Fibroblast of skin of right quadriceps (primary cell): ENCODE measurements around the gene PITPNB.

ENCODE experiments used
- DNase-seq: peaks from one replicate; pipeline ENCODE4 v3.0.0-alpha.2; 2013

Gene PITPNB

DNA sequence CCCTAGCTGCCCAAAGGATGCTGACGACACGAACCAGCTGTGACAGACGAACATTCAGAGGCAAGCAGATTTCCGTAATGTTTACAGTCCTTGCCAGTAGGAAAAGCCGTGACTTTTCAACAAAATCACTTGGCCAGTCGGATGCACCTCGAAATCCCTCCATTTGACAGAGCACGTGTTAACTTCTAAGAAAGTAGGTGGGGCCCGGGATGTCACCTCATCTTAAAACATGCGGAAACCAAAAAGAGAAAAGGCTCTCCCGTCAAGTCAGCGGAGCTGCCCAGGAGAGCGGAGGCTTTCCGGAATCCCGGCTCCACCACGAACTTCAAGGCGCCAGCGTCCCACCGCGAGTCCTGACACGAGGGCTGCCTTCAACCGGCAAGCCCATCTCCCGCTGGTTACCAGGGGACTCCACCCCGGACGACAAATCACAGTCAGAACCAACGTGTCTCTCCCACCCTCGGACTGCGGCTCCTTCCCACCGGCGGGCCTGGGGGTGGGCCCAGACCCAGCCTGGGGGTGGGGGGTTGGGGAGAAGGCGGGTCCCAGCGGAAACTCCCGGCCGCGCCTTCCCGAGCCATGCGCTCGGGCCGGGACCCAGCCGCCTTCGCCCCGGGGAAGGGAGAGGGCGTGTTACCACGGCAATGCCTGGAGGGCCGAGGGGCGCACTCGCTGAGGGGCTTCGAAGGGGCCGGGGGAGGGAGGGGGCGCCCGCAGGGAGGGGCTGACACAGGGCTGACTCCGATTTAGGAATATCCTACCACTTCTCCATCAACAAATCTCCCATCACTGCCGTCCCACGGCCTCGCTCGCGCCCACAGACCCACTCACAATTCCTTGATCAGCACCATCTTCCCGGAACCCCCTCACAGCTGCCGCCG is 475 bp downstream of the PITPNB start:
- peak; percentile 53 for DNase-seq

DNA sequence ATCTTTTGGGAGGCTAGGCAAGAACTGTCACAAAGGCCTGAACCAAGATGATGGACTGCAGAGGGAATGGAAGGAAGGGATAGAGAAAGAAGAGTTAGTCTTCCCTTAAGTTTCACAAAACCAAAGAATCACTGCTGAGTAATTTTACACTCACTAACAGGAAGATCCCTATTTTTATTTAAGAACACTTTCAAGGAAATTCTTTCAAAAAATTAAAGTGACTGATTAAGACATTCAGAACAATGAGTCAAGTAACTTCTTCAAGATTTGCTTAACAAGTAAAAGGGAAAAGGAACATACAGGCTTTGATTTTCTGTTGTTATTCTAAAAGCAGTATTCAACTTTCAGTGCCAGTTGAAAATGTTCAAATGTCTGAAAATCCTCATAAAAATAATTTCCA is 3.1 kb downstream of the PITPNB start:
- no peak for DNase-seq

DNA sequence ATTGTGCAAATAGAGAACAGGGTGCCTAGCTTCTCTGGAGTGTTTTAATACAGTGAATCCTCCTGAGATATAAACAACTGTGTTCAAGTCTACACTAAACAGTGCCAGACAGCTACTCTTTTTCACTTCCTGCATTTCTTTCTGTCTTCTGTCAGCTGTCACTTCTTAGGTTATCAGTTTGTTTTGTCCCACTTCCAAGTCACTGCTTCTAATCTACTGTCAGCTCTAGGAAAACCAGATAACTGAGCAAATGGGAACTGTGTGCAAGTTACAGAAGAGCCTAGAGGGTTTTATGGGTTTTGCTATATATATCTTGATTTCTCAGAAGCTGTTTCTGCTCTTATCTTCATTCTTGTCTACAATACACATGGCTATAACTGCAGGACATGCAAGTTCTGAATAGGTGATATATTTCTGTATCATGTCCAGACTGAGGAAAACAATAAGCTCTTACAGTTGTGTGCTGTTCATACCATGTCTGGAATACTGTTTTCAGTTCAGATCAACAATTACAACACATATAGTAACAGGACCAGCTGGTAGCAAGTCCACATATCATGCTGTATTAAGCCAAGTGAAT is 5.8 kb downstream of the PITPNB start:
- DNase-seq: no peak

DNA sequence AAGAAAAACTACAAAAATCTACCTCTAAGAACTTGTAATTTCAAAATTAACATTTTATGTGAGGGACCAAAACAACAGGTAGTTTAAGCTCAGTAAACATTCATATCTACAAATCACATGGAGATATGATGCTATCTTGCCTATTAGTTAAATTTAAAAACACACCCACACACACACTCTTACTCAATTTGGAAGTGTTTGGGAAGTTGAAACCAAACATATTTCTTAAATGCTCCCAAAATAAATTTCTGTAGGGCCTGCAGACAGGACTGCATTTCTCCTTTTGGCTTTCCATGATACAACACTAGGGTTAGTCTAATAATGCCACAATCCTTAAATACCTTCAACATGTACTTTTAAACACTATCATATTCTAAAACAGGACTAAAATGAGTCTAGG is 7.0 kb downstream of the PITPNB start:
- DNase-seq: no peak

- DNase-seq: no peak
Observed at GRCh38 chr22:27911330-27911729, 7.7 kb downstream of the PITPNB start.

- DNase-seq: peak; percentile 35
Observed at GRCh38 chr22:27906241-27906640, 12.8 kb downstream of the PITPNB start.

DNA sequence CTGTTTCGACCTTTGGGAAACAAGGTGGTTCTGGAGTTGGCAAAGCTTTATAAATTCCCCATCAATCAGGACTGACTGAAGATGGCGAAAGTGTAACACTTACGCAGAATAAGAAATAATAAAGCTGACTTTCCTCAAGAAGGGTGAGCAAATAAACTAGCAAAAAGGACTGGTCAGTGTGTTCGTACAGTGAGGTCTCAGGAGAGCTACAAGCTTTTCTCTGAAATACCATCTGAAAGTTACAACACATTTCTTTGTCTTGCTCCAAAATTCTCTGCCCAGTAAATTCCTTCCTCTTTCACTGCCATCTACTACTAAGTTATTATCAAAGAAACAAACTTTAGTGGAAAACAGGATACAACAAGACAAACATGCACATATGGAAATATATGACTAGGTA is 13.4 kb downstream of the PITPNB start:
- peak; percentile 10 for DNase-seq

GRCh38 chr22:27903805-27904473 is 15.1 kb downstream of the PITPNB start:
- DNase-seq: no peak

GRCh38 chr22:27900153-27900552 is 18.9 kb downstream of the PITPNB start:
- no peak for DNase-seq

DNA sequence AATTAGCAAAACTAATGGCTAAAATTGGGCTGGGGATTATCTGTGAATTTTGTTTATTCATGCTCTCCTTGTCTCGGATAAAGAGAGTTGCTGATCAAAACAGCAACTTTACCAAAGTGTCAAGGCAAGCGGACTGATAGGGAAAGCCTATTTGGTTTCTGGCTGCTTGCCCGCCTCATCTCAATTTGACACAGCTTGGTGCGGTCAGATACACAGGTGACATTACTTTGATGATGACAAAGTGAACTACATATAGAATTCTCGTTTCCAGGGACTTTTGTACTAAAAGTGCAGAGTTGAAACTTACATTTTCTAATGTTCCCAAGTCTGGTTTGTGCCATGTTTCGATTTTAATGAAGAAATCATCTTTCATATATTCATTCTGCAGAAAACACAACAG is 22.8 kb downstream of the PITPNB start:
- no peak for DNase-seq

- DNase-seq: no peak
Observed at GRCh38 chr22:27895600-27895999, 23.5 kb downstream of the PITPNB start.

- DNase-seq: no peak
Observed at GRCh38 chr22:27892811-27893210, 26.2 kb downstream of the PITPNB start.

GRCh38 chr22:27892064-27892463 is 27.0 kb downstream of the PITPNB start:
- DNase-seq: no peak

DNA sequence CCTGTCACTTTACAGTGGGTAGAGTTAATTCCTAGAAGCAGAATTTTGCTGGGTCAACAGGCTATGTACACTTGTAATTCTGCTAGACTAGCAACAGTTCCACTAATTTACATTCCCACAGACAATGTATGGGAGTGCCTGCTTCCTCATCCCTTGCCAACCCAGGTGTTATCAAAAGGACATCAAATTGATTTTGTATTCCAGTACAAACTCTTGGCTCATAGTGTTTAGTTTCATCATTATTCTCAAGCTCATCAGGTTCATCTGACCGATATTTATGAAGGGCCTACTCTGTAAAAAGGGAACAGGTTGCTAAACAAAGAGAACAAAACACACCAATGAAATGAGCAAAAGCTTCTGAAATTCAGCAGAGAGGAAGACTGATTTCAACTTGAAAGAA is 30.7 kb downstream of the PITPNB start:
- DNase-seq: no peak

DNA sequence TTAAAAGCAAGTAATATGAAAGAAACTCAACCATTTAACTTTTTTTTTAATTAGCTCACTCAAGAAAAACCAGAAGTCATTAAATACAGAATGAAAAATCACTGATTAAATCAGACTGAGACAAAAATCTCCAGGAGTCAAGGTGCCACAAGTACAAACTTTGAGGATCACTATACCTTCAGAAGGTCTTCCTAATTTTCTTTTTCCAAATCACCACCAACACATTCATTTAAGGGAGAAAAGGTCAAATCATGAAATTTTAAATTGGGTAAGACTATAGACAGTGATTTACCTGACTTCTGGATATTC is 32.3 kb downstream of the PITPNB start:
- no peak for DNase-seq

- DNase-seq: peak; percentile 92
Observed at GRCh38 chr22:27885977-27886842, 32.8 kb downstream of the PITPNB start.

DNA sequence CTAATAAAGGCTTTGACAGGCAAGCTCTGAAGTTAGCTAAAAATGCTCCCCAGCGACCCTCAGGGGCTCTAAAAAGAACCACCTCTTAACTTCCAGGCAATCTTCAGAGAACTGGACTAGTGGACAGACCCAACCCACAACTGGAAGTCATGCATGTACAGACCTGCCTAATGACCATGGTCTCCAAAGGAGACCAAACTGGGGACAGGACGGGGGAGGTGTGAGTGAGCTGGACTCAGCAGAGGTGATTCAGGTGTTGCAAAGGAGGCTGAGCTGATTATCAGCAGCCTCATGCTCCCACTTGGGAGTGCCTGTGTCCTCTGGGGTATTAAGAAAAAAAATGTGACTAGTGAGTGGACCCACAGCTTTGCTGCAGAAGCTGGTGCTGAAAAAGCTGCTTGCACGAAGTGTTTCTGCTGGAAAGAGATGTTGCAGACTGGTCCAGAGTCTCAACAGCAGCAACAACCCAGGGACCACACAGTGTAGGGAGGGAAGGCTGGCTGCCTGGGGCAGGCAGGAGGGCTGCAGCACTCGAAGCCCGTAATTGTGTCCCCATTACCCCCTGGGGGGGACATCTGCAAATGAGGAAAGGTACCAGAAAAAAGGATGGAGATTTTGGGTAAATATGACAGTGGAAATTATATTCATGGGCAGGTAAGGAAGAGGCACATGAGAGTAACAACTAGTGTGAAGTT is 35.3 kb downstream of the PITPNB start:
- DNase-seq: no peak

DNA sequence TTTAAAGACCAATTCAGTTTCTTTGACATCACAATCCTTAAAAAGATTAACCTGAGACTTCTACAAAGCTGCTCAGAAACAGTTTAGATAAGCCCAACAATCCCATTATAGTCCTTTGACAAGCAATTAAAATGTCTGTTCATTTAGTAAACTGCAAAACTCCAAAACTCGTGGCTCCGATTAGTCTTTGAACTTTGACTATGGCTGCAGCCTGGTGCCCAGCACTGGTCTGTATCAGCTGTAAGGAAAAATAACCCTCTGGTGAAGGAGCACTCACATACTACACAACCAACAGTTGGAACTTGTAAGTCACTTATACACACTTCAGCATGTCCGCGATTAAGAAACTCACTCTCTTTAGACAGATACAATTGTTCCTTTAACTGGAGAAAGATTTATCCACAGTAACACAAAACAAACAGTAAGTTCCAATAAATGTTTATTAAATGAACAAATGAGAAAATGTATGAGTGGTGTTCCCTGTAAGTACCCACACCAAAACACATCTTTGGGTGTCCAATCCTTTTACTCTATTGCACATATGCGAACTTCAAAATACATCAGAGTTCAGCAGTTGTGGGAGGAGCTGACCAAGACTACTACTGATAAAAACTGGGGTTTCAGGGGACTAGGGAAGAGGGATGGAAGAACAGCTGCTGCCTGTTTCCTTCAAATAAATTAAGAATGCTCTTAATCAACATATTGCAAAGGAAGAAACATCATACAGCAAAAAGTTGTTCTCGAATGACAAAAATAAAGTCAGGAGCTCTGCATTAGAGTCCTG is 36.4 kb downstream of the PITPNB start:
- no peak for DNase-seq

DNA sequence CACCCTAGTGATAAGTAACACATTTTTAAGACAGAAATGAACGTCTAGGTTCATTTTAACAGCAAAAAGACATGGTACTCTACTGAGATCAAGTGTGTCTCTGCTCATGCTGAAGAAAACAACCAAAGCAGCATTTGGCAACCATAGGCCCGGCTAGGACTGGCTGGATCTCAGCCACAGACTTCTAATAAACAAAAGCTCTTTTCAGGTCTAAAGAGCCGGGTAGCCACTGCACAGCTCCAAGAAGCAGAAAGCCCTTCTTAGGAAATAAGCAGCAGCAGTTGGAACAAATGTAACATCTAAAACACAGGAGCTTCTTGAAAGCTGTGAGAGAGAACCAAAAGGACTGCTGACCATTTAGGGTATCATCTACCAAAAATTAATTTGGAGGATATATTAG is 37.6 kb downstream of the PITPNB start:
- DNase-seq: no peak

DNA sequence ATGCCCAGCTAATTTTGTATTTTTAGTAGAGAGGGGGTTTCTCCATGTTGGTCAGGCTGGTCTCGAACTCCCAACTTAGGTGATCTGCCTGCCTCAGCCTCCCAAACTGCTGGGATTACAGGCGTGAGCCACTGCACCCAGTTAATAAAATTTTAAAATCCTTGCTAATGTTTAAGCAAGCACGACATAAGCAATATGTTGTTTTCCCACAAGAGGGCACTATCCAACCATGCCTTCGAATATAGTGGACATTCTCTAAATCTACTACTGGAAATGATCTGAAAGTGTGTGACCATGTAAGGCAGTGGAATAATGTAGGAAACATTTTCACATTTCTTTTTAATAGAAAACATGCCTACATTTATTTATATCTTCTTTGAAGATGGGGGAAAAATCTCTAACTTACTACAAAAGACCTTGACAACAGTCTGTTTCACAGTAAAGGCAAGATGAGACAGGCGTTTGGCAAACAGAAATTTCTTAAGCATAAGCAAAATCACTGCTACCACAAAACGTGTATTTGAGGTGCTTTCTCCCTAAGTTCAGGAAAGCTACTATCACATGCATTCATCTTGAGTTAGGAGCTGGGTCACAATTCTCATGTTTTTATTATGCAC is 38.2 kb downstream of the PITPNB start:
- DNase-seq: peak; percentile 79

DNA sequence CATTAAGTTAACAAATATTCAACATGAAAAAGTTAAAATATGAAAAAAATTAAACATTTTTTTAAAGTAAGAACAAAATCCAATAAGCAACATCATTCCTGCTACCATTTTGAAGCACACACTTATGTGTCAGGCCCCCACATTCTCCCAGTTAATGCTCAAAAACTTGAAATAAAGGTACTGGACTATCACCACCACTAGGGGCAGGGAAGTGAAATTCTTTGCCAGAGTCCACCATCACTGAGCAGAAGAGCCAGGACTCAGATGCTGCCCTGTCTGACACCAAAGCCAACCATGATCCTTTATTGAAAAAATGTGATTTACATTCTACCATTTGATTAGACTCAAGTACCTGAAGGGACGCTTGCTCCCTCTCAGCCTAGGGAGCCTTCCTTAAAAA is 39.1 kb downstream of the PITPNB start:
- DNase-seq: peak; percentile 57
